Astrocyte (in vitro differentiated cells and primary cell): ENCODE data around the gene CD4. TPM values are rescaled to one million over a fixed set of nuclear protein-coding genes. Genes with fewer than 3 reads are reported as not detected.
A peak's percentile ranks its signal among the peaks of the same experiment; 100 is the strongest.

Experiments
- DNase-seq: peaks from one replicate; pipeline ENCODE4 v3.0.0-alpha.2; 2010; ENCODE audit warnings: low read depth
- FAIRE-seq: peaks from 2 replicates; lab custom pipeline; 2011; peaks lifted over from hg19 to GRCh38; lab: Jason Lieb, UNC
- H2AFZ ChIP-seq: 2 replicates; pipeline ENCODE4 v1.6.0; 2012; ENCODE audit warnings: low read depth, low read length, inconsistent platforms
- H3K27ac ChIP-seq: 2 replicates; pipeline ENCODE4 v1.5.1; 2011; ENCODE audit warnings: low read depth, low read length, inconsistent platforms
- H3K27me3 ChIP-seq: 2 replicates; pipeline ENCODE4 v1.6.0; 2011; ENCODE audit warnings: low read length, inconsistent platforms; ENCODE audit not compliant: insufficient read depth
- H3K36me3 ChIP-seq: 2 replicates; pipeline ENCODE4 v1.5.1; 2011; ENCODE audit warnings: low read length, inconsistent platforms; ENCODE audit not compliant: insufficient read depth
- H3K4me1 ChIP-seq: 2 replicates; pipeline ENCODE4 v1.5.1; 2011; ENCODE audit warnings: low read length, inconsistent platforms; ENCODE audit not compliant: insufficient read depth
- H3K4me2 ChIP-seq: 2 replicates; pipeline ENCODE4 v1.6.0; 2012; ENCODE audit warnings: low read length, inconsistent platforms
- H3K4me3 ChIP-seq: 2 replicates; pipeline ENCODE4 v1.5.1; 2011; ENCODE audit warnings: low read depth, mild to moderate bottlenecking, low read length, inconsistent platforms; ENCODE audit not compliant: insufficient read depth
- H3K79me2 ChIP-seq: 2 replicates; pipeline ENCODE4 v1.6.0; 2012; ENCODE audit warnings: mild to moderate bottlenecking, low read length, inconsistent platforms; ENCODE audit not compliant: insufficient read depth
- H3K9ac ChIP-seq: 2 replicates; pipeline ENCODE4 v1.6.0; 2012; ENCODE audit warnings: mild to moderate bottlenecking, low read length, inconsistent platforms
- H3K9me3 ChIP-seq: 2 replicates; pipeline ENCODE4 v1.5.1; 2012; ENCODE audit warnings: low read depth, mild to moderate bottlenecking, low read length, inconsistent platforms; ENCODE audit not compliant: insufficient read depth
- H4K20me1 ChIP-seq: 2 replicates; pipeline ENCODE4 v1.6.0; 2012; ENCODE audit warnings: low read length, inconsistent platforms; ENCODE audit not compliant: insufficient read depth
- H3K27ac Mint-ChIP-seq: one replicate; pipeline ENCODE4 v1.8.0; 2021; ENCODE audit warnings: mild to moderate bottlenecking, mixed read lengths; ENCODE audit not compliant: unreplicated experiment
- H3K27me3 Mint-ChIP-seq: one replicate; pipeline ENCODE4 v1.8.0; 2021; ENCODE audit warnings: low read depth, mixed read lengths; ENCODE audit not compliant: unreplicated experiment
- H3K36me3 Mint-ChIP-seq: one replicate; pipeline ENCODE4 v1.8.0; 2021; ENCODE audit warnings: low read depth, mixed read lengths; ENCODE audit not compliant: unreplicated experiment
- H3K4me1 Mint-ChIP-seq: one replicate; pipeline ENCODE4 v1.8.0; 2021; ENCODE audit warnings: low read depth, mixed read lengths; ENCODE audit not compliant: unreplicated experiment
- H3K4me3 Mint-ChIP-seq: one replicate; pipeline ENCODE4 v1.8.0; 2021; ENCODE audit warnings: mild to moderate bottlenecking, moderate library complexity, mixed read lengths; ENCODE audit not compliant: unreplicated experiment
- H3K9me3 Mint-ChIP-seq: one replicate; pipeline ENCODE4 v1.8.0; 2021; ENCODE audit warnings: mild to moderate bottlenecking, mixed read lengths; ENCODE audit not compliant: unreplicated experiment
- EZH2 ChIP-seq: IDR thresholded peaks from 2 replicates; pipeline ENCODE4 v1.6.1; 2012; ENCODE audit warnings: mild to moderate bottlenecking, low read length, inconsistent platforms; ENCODE audit not compliant: insufficient read depth
- total RNA-seq: library from RNA; stranded (reverse); gene quantifications from 2 replicates; pipeline ENCODE4 v1.2.1, GENCODE V29; 2021
- TF ChIP-seq, protein P1 (sequence below): IDR thresholded peaks from 2 replicates; pipeline ENCODE4 v1.5.1; 2011; ENCODE audit warnings: low read depth, mild to moderate bottlenecking, inconsistent platforms, low read length, moderate library complexity; ENCODE audit not compliant: insufficient read depth

Gene CD4
- total RNA-seq, 1 donor from 2014 or later = 0.54 TPM

DNA sequence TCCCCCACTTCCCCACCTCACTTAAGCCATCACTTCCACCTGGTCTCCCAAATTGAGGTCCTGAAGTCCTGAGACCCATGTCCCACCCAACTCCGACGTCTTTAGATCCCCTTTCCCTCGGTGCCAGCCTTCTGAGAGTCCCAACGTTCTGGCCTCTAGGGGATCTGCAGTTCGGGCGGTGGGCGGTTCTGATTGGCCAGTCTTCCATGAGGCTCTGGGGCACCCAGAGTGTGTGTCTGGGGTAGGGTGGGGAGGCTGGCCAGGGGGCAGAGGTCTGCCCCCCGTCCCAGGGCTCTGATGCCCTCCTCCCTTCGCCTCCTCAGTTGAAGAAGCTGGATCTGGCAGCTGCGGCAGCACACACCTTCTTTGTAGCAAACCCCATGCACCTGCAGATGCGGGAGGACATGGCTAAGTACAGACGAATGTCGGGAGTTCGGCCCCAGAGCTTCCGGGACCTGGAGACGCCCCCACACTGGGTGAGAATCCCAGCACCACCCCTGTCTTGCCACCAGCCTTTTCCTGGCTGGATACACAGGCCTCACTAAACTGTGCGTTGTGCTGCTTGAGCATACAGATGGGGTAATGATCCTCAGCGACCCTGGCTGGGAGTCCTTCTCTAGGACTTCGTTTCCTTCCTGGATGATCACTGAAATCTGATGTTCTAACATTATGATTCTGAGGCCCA, 40.4 kb downstream of the CD4 start:
- H2AFZ ChIP-seq = peak overlapping the region; percentile 63
- peaks cover 10% of the 10 kb centered on the region for H4K20me1 ChIP-seq
- H3K4me1 ChIP-seq = peaks cover 19% of the 10 kb centered on the region
- H3K4me1 Mint-ChIP-seq = peaks cover 13% of the 10 kb centered on the region
- peak; percentile 31 for DNase-seq
- H3K36me3 Mint-ChIP-seq = peaks cover 6% of the 10 kb centered on the region
- H3K9ac ChIP-seq = peak overlapping the region; percentile 96
- TF ChIP-seq EZH2 = no peak
- TF ChIP-seq, protein P1, sequence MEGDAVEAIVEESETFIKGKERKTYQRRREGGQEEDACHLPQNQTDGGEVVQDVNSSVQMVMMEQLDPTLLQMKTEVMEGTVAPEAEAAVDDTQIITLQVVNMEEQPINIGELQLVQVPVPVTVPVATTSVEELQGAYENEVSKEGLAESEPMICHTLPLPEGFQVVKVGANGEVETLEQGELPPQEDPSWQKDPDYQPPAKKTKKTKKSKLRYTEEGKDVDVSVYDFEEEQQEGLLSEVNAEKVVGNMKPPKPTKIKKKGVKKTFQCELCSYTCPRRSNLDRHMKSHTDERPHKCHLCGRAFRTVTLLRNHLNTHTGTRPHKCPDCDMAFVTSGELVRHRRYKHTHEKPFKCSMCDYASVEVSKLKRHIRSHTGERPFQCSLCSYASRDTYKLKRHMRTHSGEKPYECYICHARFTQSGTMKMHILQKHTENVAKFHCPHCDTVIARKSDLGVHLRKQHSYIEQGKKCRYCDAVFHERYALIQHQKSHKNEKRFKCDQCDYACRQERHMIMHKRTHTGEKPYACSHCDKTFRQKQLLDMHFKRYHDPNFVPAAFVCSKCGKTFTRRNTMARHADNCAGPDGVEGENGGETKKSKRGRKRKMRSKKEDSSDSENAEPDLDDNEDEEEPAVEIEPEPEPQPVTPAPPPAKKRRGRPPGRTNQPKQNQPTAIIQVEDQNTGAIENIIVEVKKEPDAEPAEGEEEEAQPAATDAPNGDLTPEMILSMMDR = peak; percentile 12
- peak overlapping the region; percentile 98 for H3K4me3 Mint-ChIP-seq
- FAIRE-seq = no peak
- H3K27me3 ChIP-seq = no peaks in the 10 kb centered on the region
- H3K27ac Mint-ChIP-seq = peak overlapping the region; percentile 96
- peak overlapping the region; percentile 71 for H3K4me3 ChIP-seq
- H3K9me3 Mint-ChIP-seq = no peaks in the 10 kb centered on the region
- H3K27ac ChIP-seq = peak overlapping the region; percentile 80
- no peaks in the 10 kb centered on the region for H3K9me3 ChIP-seq
- peaks cover 17% of the 10 kb centered on the region for H3K36me3 ChIP-seq
- peaks cover 29% of the 10 kb centered on the region for H3K79me2 ChIP-seq
- H3K4me2 ChIP-seq = peak overlapping the region; percentile 85
- H3K27me3 Mint-ChIP-seq = no peaks in the 10 kb centered on the region

GRCh38 chr12:6830286-6830890, 41.1 kb downstream of the CD4 start:
- DNase-seq (no peak), FAIRE-seq (no peak)
- Histone ChIP-seq H3K9me3 (no peaks in the 10 kb centered on the region), H3K27me3 (no peaks in the 10 kb centered on the region), H2AFZ (no peak overlapping the region), H3K9ac (peak overlapping the region; percentile 96), H3K4me1 (peaks cover 14% of the 10 kb centered on the region), H4K20me1 (peaks cover 14% of the 10 kb centered on the region), H3K27ac (no peak overlapping the region), H3K79me2 (peaks cover 29% of the 10 kb centered on the region), H3K4me3 (no peak overlapping the region), H3K4me2 (peak overlapping the region; percentile 85), H3K36me3 (peaks cover 17% of the 10 kb centered on the region)
- TF ChIP-seq, protein P1 = no peak
- no peak for TF ChIP-seq EZH2
- Mint-ChIP-seq H3K9me3 (no peaks in the 10 kb centered on the region), H3K27me3 (no peaks in the 10 kb centered on the region), H3K4me3 (peak overlapping the region; percentile 98), H3K4me1 (peaks cover 7% of the 10 kb centered on the region), H3K36me3 (peaks cover 5% of the 10 kb centered on the region), H3K27ac (peak overlapping the region; percentile 69)

- H3K27ac Mint-ChIP-seq = no peak overlapping the region
These were observed 41.7 kb downstream of the CD4 start for GRCh38 chr12:6830999-6831398.

More at GRCh38 chr12:6830999-6831398, 41.7 kb downstream of the CD4 start:
- no peak overlapping the region for H3K9ac ChIP-seq
- Mint-ChIP-seq H3K27me3 (no peaks in the 10 kb centered on the region), H3K36me3 (peaks cover 5% of the 10 kb centered on the region), H3K9me3 (no peaks in the 10 kb centered on the region), H3K4me3 (peak overlapping the region; percentile 72), H3K4me1 (peaks cover 5% of the 10 kb centered on the region)
- no peak overlapping the region for H2AFZ ChIP-seq
- no peak overlapping the region for H3K4me3 ChIP-seq
- TF ChIP-seq, protein P1 = no peak
- no peak for TF ChIP-seq EZH2
- peaks cover 29% of the 10 kb centered on the region for H3K79me2 ChIP-seq
- peaks cover 19% of the 10 kb centered on the region for H4K20me1 ChIP-seq
- no peaks in the 10 kb centered on the region for H3K27me3 ChIP-seq
- H3K4me2 ChIP-seq = no peak overlapping the region
- no peaks in the 10 kb centered on the region for H3K9me3 ChIP-seq
- peaks cover 18% of the 10 kb centered on the region for H3K36me3 ChIP-seq
- peaks cover 14% of the 10 kb centered on the region for H3K4me1 ChIP-seq
- no peak for FAIRE-seq
- DNase-seq = no peak
- no peak overlapping the region for H3K27ac ChIP-seq
